Measurements from ENCODE around the gene FAM13B.
"Not testable (repeated sequence)": the region's sequence is repeated elsewhere in the genome, so short reads cannot be mapped to it uniquely, and the experiment has no call there.

FAM13B gene

DNA sequence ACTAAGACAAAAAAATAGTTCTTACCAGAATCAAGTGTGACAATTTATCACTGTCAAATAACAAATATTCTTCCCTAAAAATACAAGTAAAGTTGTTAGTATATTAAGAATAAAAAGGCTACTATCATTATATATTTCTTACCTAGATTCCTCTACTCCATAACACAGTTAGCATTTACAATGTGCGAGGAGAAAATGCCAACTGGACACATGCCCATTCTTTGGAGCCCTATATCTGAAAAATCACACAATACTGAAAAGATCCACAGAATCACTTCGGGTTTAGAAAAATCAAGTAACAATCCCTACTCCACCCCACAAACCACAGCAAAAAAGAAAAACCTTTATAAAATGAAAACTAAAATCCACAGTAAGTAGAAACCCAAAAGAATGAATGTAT lies 72.7 kb downstream of the FAM13B start:
- DNase-seq: no peak

DNA sequence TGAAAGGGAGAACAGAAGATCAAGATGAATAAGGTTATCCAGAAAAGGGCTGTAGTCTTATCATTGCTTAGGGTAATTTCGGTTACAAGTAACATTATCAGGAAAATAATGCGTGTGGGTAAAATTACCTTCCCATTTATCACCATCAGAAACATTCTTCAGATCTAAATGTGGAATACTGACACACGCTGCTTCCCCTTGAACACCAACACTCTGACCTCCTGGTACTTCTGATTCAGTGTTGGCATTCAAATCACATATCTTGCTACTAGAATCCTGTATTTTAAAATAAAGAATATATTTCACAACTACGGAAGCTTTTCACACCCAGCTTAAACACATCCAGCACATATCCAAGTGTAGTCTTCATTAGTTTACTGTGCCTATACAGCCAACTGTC lies 73.4 kb downstream of the FAM13B start:
- DNase-seq: no peak

DNA sequence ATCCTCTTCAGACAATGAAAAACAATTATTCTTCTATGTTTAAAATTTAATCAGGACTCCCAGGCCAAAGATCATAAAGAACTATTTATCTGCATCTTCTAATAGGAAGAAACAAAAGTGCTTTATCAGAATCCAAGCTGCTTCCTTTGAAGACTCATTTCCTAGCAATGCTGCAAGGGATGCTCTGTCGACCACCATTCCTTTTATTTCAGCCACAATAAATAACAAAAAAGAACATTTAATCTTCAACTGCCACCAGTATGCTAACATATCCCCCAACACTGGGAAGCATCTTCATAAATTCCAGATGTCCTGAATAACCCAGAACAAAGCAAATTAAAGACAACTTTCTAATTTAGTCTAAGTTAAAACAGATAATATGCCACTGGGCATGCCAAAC lies 74.9 kb downstream of the FAM13B start:
- no peak for DNase-seq

DNA sequence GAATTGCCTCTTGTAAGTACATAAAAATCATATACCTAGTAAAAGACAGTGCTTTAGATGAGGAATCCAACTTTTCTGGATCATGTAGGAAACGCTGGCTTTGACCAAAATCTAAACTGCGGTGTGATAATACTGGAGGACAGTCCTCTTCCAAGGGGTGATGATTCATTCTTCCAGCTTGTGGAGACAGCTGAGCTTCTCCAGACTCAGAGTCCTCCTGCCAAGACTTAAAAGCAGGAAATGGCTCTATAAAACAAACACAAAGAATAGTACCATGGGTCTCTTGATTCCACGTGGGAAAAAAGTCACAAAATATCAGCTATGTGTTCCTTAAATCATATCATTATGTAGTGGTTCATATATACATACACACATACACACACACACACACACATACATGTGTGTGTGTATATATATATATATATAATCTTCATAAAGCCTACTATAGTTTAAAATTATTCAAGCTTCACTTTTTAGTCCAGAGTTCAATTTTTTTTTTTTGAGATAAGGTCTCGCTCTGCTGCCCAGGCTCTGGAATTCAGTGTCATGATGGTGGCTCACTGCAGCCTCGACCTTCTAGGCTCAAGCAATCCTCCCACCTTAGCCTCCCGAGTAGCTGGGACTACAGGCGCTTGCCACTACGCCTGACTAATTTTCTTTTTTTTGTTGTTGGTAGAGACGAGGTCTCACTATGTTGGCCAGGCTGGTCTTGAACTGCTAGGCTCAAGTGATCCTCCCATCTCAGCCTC lies 78.6 kb downstream of the FAM13B start:
- DNase-seq: no peak

DNA sequence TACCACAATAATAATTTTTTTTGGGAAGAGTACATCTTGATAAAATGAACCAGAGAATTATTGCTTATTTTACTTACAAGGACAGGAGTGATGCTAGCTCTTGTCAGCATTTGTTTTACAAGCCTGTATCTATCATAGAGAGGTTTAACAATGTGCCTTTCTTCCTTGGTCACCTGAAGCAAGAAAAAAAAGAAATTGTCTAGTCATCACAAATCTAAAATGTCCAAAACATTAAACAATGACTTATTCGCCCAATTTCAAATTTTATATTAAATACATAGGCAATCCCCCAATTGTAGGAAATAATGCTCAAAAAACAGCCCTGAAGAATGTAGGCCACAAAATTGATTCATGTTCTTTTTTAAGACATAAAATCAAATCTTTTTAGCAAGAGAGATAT lies 87.1 kb downstream of the FAM13B start:
- no peak for DNase-seq

DNA sequence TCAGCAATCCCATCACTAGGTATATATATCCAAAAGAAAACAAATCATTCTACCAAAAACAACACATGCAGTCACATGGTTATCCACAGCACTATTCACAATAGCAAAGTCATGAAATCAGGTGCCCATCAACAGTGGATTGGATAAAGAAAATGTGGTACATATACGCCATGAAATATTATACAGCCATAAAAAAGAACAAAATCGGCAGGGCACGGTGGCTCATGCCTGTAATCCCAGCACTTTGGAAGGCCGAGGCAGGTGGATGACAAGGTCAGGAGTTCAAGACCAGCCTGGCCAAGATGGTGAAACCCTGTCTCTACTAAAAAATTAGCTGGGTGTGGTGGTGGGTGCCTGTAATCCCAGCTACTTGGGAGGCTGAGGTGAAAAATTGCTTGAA lies 88.6 kb downstream of the FAM13B start:
- not testable (repeated sequence) for DNase-seq

DNA sequence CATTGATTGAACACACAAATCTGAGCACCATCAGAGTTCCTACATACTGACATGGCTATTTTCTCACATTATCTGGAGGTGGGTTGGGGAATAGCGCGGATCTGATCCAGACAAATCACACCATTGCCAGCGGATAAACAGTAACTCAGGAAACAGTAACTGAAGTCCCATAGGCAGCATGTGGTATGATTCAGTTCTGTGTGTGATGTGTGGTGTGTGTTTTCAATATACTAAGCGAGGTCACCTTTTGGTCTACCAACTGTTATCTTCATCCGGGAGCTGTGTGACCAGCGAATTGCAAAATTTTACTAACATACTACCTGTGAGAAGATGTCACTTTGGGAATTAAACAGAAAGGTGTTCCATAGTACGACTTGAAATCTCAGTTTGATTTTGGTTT lies 93.5 kb downstream of the FAM13B start:
- DNase-seq: no peak

DNA sequence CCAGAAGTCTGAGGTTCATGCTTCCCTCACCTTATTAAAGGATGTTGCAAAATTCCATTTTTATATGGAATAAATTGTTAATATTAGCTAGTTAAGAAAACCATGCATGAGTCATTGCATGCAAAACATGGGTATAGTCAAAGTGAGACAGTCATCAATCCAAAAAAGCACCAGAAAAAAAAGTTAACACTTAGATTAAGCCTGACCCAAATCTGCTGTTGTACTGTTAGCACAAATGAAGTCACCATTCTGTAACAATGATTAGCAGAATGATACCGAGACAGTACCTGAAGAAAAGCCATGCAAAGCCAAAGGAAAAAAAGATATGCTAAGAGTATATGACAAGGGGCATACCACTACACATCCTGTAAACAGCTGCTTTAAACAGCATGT lies 94.1 kb downstream of the FAM13B start:
- no peak for DNase-seq

DNA sequence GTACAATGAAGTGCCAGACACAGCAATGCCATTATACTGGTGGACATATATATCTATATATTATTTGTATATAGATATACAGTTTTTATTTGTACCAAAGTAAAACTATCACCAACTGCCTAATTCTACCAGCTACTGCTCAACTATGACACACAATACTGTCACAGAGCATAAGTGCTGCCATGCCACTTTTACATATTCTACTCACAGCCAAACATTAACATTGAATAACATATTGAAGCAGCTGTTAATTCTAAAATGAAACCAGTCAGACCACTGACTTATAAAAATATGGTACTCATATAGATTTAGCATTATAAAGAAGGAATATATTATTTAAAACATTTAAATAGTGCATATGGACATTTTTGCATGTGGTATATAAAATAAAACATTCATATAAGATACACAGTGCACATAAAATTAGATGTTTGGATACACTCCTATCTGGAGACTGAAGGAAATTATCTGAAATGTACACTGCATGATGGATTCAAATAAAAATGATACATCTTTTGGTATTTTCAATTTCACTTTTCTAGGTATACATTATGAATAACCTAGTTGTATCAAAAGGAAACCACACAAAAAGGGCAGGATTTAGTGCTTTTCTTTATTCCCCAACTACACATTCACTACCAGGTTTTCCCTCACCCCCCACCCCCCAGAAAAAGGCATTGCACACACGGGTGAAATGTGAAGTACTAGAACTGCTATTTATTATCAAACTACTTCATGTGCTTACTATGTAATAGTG lies 94.7 kb downstream of the FAM13B start:
- peak; percentile 15 for DNase-seq

DNA sequence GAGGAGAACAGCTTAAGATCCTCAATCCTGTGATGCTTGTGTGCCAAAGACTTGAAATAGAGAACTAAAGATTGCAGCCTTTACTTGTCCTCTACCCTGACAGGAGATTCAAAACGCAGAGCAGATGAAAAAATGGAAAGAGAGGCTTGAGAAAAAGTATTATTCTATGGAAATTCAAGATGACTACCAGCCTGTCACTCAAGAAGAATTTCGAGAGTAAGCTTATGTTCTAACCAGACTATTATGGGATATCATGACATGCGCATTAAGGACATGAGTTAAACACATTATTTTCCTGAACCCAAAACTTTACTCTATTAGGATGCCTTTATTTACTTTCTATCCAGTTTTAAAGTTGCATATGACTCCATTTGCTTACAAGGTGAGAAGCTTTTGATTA lies 97.2 kb downstream of the FAM13B start:
- no peak for DNase-seq

DNA sequence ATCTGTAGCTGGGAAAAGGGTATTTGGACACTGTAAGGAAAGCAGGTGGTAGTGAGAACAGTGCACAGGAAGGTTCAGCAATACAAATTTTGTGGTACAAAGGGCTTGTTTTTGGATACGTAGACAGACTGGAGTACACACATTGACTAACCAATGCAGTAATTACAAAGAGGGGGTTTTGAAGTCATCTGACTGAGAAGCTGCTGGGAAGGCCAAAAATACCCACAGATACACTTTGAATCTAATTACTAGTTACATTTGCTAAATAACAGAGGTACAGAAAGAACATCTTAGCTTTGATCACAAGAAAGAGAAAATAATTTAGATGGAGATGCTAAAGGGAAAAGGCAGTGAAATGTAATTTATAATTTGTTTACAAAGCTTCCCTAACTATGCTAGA lies 97.7 kb downstream of the FAM13B start:
- DNase-seq: no peak

DNA sequence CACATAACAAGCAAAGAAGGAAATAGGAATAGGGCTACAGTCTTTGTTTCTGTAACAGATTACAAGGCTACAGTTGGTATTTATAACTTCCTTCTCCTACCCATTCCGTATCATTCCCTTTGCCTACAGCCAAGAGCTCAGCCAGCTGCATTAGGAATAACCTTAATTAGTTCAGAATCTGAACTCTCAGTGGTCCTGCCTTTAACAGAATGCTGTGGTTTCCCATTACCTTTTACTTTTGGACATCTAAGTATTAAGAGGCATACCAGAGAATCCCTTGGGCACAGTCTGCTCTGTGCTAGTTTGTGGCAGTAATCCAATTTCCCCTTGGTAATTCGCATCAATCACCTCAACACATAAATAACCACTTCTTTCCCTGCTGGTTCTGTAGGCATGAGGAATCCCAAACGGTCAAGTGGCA lies 99.4 kb downstream of the FAM13B start:
- DNase-seq: no peak

DNA sequence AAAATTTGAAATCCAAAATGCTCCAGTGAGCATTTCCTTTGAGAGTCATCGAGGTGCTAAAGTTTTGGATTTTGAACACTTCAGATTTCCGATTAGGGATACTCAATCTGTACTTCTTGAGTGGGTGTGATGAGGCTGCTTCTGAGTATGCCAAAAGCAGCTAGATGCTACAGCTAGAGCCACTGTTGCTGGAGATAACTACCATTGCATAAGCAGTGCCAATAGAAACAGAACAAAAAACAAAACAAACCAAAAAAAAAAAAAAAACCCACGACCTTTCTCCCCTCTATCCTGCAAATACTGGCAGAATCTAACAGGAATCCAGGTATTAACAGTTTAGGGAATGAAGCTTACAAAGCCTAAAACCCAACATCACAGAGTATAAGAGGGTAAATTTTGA lies 100.1 kb downstream of the FAM13B start:
- DNase-seq: no peak

DNA sequence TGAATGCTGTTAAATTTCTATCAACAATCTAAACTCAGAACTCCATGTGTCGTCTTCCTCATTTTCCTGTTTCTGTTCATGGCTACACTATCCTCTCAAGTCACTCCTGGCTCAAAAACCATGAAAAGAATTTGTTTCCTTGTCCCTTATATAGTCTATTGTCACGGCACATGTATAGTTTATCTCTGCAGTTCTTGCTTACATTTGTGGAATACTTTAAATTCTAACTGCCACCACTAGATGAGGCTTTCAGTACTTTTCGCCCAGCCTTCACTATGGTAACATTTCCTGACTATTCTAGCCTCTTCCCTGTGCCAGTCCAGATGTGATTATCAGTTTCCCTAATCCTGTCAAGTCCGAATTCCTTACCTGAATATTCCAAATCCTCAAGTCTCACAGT lies 109.0 kb downstream of the FAM13B start:
- DNase-seq: no peak

DNA sequence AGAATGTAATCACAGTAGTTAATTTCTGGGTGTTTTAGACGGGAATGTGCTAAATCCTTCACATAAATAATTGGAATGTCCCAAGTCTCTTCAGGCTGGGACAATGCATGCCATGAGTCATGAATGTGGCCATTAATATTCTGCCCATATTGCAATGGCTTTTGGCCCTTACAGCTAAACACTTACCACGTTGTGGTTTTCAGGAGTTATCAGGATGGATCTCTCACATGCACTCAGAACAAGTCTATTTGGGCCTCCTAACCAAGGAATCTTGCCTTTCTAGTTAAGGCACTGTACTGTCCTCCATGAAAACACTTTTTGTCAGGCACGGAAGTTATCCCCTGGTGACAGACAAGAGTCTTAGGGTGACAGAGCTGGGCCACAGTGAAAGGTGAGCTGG lies 110.9 kb downstream of the FAM13B start:
- DNase-seq: no peak

DNA sequence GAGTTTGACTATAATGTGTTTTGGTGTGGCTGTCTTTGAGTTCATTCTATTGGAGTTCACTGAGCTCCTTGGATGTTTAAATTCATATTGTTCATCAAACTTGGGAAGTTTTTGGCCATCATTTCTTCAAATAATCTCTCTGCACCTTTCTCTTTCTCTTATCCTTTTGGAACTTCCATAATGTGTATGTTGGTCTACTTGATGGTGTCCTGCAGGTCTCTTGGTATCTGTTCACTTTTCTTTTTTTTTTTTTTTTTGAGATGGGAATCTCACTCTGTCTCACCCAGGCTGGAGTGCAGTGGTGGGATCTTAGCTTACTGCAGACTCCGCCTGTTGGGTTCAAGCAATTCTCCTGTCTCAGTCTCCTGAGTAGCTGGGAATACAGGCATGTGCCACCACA lies 116.0 kb downstream of the FAM13B start:
- DNase-seq: no peak

DNA sequence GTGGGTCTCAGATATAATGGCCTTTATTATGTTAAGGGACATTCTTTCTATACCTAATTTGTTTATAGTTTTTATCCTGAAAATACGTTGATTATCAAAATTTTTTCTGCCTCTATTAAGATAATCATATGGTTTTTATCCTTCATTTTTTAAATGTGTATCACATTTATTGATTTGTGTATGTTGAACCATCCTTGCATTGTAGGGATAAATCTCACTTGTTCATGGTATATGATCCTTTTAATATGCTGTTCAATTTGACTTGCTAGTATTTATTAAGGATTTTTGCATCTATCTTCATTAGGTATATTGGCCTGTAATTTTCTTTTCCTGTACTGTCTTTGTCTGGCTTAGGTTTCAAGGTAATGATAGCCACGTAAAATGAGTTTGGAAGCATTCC lies 118.1 kb downstream of the FAM13B start:
- no peak for DNase-seq

DNA sequence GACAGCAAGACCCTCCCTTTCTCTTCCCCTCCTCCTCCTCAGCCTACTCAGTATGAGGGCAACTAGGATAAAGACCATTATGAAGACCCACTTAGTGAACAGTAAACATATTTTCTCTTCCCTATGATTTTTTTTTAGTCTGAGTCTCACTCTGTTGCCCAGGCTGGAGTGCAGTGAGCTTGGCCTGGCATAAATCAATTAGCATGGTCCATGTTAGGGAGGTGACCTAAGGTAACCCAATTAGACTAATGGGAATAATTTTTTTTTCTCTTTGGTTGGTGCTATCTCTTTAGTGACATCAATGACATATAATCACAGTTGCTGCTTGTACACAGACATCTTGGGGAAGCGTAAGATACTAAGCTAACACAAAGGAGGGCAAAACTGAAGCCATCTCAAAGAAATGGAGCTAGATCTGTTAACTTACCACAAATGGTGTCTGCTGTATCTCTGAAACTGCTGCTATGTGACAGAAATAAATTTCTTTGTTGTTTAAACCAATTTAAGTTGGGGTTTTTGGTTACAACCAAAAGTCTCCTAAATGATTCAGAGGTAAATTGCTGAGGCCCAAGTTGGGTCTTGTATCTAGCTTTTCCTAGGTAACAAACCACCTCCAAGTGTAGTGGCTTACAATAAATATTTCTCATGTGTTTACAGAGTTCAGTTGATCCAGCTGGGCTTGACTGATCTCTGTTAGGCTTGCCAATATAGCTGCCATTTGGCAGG lies 130.3 kb downstream of the FAM13B start:
- DNase-seq: no peak

DNA sequence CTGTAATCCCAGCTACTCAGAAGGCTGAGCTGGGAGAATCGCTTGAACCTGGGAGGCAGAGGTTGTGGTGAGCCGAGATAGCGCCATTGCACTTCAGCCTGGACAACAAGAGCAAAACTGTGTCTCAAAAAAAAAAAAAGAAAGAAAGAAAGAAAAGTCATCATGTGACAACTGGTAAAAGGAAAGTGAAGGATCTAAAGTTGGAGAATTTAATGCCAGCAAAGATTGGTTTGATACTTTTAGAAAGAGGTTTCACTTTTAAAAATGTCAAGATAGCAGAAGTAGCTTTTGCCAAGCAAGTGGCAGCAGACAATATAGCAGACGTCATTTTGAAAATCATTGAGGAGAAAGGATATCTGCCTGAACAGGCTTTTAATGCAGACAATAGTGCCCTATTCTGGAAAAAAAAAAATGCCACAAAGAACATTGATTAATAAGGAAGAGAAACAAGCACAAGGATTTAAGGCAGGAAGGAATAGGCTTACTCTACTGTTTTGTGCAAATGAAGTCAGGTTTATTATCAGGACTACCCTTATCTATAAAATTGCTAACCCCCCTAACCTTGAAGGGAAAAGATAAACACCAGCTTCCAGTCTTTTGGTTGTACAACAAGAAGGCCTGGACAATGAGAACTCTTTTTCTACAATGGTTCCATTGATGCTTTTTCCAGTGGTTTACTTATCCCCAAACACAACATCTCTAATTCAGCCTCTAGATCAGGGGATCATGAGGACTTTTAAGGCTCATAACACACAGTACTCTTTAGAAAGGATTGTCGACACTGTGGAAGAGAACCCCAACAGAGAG lies 131.7 kb downstream of the FAM13B start:
- no peak for DNase-seq

DNA sequence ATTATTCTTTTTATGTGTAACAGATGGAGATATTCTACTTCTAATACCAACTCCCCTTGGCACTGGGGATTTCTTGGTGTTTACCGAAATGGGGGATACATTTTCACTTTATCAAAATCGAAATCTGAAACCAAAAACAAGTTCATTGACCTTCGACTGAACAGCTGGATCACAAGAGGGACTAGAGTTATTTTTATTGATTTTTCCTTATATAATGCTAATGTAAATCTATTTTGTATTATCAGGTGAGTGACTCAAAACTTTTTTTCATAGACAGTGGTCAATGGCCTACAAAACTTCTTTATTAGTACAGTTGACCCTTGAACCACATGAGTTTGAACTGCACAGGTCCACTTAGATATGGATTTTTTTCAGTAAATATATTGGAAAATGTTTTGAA lies 133.4 kb downstream of the FAM13B start:
- DNase-seq: no peak

DNA sequence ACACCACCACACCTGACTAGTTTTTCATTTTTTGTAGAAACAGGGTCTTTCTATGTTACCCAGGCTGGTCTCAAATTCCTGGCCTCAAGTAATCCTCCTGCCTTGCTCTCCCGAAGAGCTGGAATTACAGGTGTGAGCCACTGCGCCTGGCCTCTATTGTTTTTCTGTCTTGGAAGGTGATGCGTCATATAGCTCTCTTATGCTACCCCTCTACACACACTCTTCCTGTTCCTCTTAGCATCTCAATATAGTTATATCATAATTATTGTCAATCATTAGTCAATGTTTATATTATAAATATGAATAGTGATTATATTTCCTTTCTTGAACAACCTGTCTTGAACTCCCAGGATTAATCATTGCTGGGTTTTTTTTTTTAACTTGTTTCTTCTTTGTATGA lies 136.3 kb downstream of the FAM13B start:
- no peak for DNase-seq

DNA sequence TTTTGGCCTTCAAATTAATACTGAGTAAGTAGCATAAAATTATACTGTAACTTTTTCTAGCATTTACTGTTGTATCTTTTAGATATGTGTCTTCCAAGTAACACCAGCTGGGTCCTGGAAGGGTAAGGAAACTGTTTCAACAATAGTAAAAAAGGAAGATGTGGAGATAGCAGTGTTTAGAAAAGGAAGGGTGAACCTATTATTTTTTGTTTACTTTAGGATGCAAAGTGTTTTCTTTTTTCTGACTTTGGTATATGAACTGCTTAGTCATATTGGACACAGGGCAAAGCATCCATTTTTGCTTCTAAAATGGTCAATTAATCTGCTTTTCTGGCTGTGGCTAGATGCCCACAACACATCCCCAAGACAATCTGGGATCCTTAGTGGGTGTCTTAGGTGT lies 138.3 kb downstream of the FAM13B start:
- DNase-seq: no peak

DNA sequence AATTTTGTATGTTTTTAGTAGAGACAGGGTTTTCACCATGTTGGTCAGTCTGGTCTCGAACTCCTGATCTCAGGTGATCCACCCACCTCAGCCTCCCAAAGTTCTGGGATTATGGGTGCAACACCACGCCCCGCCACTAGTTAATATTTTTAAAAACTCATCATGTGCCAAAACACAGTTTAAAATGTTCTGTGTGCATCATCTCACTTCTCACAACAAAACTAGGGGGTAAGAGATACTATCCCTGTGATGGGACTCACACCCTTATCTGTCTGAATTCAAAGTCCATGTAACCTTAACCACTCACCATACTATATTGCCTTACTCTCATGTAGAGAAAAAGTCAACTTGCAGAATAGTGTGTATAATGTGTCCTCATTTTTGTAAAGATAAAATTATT lies 141.0 kb downstream of the FAM13B start:
- peak; percentile 15 for DNase-seq
